H1 (cell line): ENCODE data around the gene SPDEF. TPM values are rescaled to one million over a fixed set of nuclear protein-coding genes. Genes with fewer than 3 reads are reported as not detected.

Source experiments
- CTCF ChIA-PET: fragments of 300-600 bp; sonication (Branson Sonifier 250); formaldehyde crosslinking; loops from one replicate; lab custom pipeline; 2021; ENCODE audit not compliant: partially characterized antibody; lab: Charles Lee
- POLR2A ChIA-PET: fragments of 300-600 bp; sonication (Branson Sonifier 250); formaldehyde crosslinking; loops from one replicate; lab custom pipeline; 2021; ENCODE audit warnings: inconsistent platforms; ENCODE audit not compliant: partially characterized antibody; lab: Charles Lee
- DNase-seq, 2 experiments: peaks; one replicate each; pipeline versions ENCODE4 v3.0.0 to v3.0.0-alpha.2; 2010 to 2022; ENCODE audit warnings: low spot score in 2 of 2, low read depth in 1 of 2, mixed read lengths in 1 of 2
- FAIRE-seq: peaks from 2 replicates; lab custom pipeline; 2011; peaks lifted over from hg19 to GRCh38; lab: Jason Lieb, UNC
- H2AFZ ChIP-seq: 2 replicates; pipeline ENCODE4 v1.8.1; 2012; ENCODE audit warnings: low read length, inconsistent platforms
- H2AK5ac ChIP-seq: 2 replicates; pipeline ENCODE4 v1.6.1; 2013; ENCODE audit warnings: low read depth, low read length
- H2BK120ac ChIP-seq: replicated peaks from 2 replicates; pipeline ENCODE3; 2013; ENCODE audit warnings: low read depth, low read length, inconsistent platforms
- H2BK12ac ChIP-seq: 2 replicates; pipeline ENCODE4 v1.6.1; 2013; ENCODE audit warnings: low read depth, low read length
- H2BK15ac ChIP-seq: 2 replicates; pipeline ENCODE4 v1.6.1; 2013; ENCODE audit warnings: low read length
- H2BK20ac ChIP-seq: 2 replicates; pipeline ENCODE4 v1.6.1; 2013; ENCODE audit warnings: low read length
- H2BK5ac ChIP-seq: 2 replicates; pipeline ENCODE4 v1.6.1; 2013; ENCODE audit warnings: low read depth, low read length
- H3K14ac ChIP-seq: 2 replicates; pipeline ENCODE4 v1.6.1; 2013; ENCODE audit warnings: inconsistent platforms; ENCODE audit not compliant: insufficient read length
- H3K18ac ChIP-seq: 2 replicates; pipeline ENCODE4 v1.6.1; 2013; ENCODE audit warnings: low read length; ENCODE audit errors: extremely low read depth
- H3K23ac ChIP-seq: 2 replicates; pipeline ENCODE4 v1.6.1; 2013; ENCODE audit warnings: inconsistent platforms; ENCODE audit not compliant: insufficient read length
- H3K23me2 ChIP-seq: 2 replicates; pipeline ENCODE4 v1.6.1; 2013; ENCODE audit warnings: low read depth, low read length
- H3K27ac ChIP-seq: 2 replicates; pipeline ENCODE4 v1.6.1; 2011; ENCODE audit warnings: low read depth, low read length, inconsistent platforms
- H3K27me3 ChIP-seq, 4 experiments: replicated peaks in 1 of 4; 1 replicate in 1 of 4; 2 replicates in 3 of 4; pipeline versions ENCODE4 v1.6.1 to v1.8.1; 2011 to 2013; ENCODE audit warnings: low read length in 3 of 4, mild to moderate bottlenecking in 3 of 4, inconsistent platforms in 2 of 4, mixed read lengths in 2 of 4, moderate library complexity in 1 of 4; ENCODE audit not compliant: control insufficient read depth in 3 of 4, insufficient read depth in 3 of 4; ENCODE audit errors: extremely low read depth in 1 of 4
- H3K36me3 ChIP-seq, 4 experiments: 2 replicates each; pipeline versions ENCODE4 v1.6.1 to v1.8.1; 2011 to 2013; ENCODE audit warnings: mild to moderate bottlenecking in 4 of 4, low read length in 3 of 4, moderate library complexity in 2 of 4, control low read depth in 1 of 4, inconsistent platforms in 1 of 4; ENCODE audit not compliant: insufficient read depth in 4 of 4, control insufficient read depth in 2 of 4
- H3K4ac ChIP-seq: replicated peaks from 2 replicates; pipeline ENCODE3; 2013; ENCODE audit warnings: low read length, low read depth, mixed read lengths, inconsistent platforms; ENCODE audit not compliant: insufficient read length
- H3K4me1 ChIP-seq, 4 experiments: replicated peaks in 1 of 4; 1 replicate in 1 of 4; 2 replicates in 3 of 4; pipeline versions ENCODE4 v1.6.1 to v1.8.1; 2011 to 2013; ENCODE audit warnings: low read length in 3 of 4, inconsistent platforms in 2 of 4, mixed read lengths in 1 of 4; ENCODE audit not compliant: insufficient read depth in 4 of 4, control insufficient read depth in 3 of 4
- H3K4me2 ChIP-seq, 2 experiments: 2 replicates each; pipeline versions ENCODE4 v1.6.1 to v1.8.1; 2011 to 2013; ENCODE audit warnings: low read depth in 2 of 2, low read length in 2 of 2, control low read depth in 1 of 2, inconsistent platforms in 1 of 2, mild to moderate bottlenecking in 1 of 2; ENCODE audit not compliant: insufficient read depth in 1 of 2
- H3K4me3 ChIP-seq, 4 experiments: fragments of 200-600, 300-600 bp in 1 of 4; sonication (generic), shearing (Covaris generic), sonication (Bioruptor Twin) in 1 of 4; 2 replicates each; pipeline versions ENCODE4 v1.5.1 to v1.8.1; 2011 to 2016; ENCODE audit warnings: low read length in 4 of 4, low read depth in 3 of 4, control low read depth in 2 of 4, inconsistent platforms in 2 of 4, mild to moderate bottlenecking in 2 of 4, mixed read lengths in 1 of 4, moderate library complexity in 1 of 4; ENCODE audit not compliant: insufficient read depth in 2 of 4; ENCODE audit errors: extremely low read depth in 1 of 4
- H3K56ac ChIP-seq: replicated peaks from 2 replicates; pipeline ENCODE3; 2013; ENCODE audit warnings: low read depth, mild to moderate bottlenecking, mixed read lengths, low read length, inconsistent platforms; ENCODE audit not compliant: insufficient read length
- H3K79me1 ChIP-seq: 2 replicates; pipeline ENCODE4 v1.6.1; 2013; ENCODE audit warnings: low read depth, low read length, control low read depth
- H3K79me2 ChIP-seq, 2 experiments: 2 replicates each; pipeline versions ENCODE4 v1.6.1 to v1.8.1; 2012 to 2013; ENCODE audit warnings: low read length in 2 of 2, mild to moderate bottlenecking in 2 of 2, inconsistent platforms in 1 of 2; ENCODE audit not compliant: insufficient read depth in 2 of 2, control insufficient read depth in 1 of 2
- H3K9ac ChIP-seq, 4 experiments: replicated peaks in 1 of 4; 1 replicate in 1 of 4; 2 replicates in 3 of 4; pipeline versions ENCODE4 v1.6.1 to v1.8.1; 2011 to 2013; ENCODE audit warnings: low read depth in 3 of 4, low read length in 3 of 4, control low read depth in 2 of 4, mild to moderate bottlenecking in 2 of 4, moderate library complexity in 2 of 4, inconsistent platforms in 1 of 4; ENCODE audit errors: extremely low read depth in 1 of 4
- H3K9me3 ChIP-seq, 2 experiments: 2 replicates each; pipeline versions ENCODE4 v1.6.1 to v1.8.1; 2012 to 2013; ENCODE audit warnings: mild to moderate bottlenecking in 2 of 2, moderate library complexity in 2 of 2, control low read depth in 1 of 2, inconsistent platforms in 1 of 2, low read depth in 1 of 2, low read length in 1 of 2, mixed read lengths in 1 of 2; ENCODE audit not compliant: insufficient read depth in 2 of 2
- H4K20me1 ChIP-seq, 2 experiments: replicated peaks in 1 of 2; 2 replicates each; pipeline versions ENCODE3 to v1.8.1; 2011 to 2013; ENCODE audit warnings: inconsistent platforms in 2 of 2, low read length in 2 of 2, mild to moderate bottlenecking in 1 of 2; ENCODE audit not compliant: insufficient read depth in 2 of 2, control insufficient read depth in 1 of 2
- H4K5ac ChIP-seq: 2 replicates; pipeline ENCODE4 v1.6.1; 2013; ENCODE audit warnings: low read length, low read depth, mixed read lengths, inconsistent platforms; ENCODE audit not compliant: insufficient read length
- H4K8ac ChIP-seq: 2 replicates; pipeline ENCODE4 v1.8.0; 2013; ENCODE audit warnings: mild to moderate bottlenecking, moderate library complexity, low read length, inconsistent platforms; ENCODE audit not compliant: insufficient read depth; ENCODE audit errors: extremely low read depth
- H4K91ac ChIP-seq: replicated peaks from 2 replicates; pipeline ENCODE3; 2013; ENCODE audit warnings: low read length, mixed read lengths, inconsistent platforms; ENCODE audit not compliant: insufficient read length
- BRCA1 ChIP-seq: IDR thresholded peaks from 2 replicates; pipeline ENCODE4 v1.6.1; 2012; ENCODE audit warnings: low read depth, low read length, improper control_type of control experiment
- CBX8 ChIP-seq: fragments of 300-800, 300-1000 bp; sonication (generic); IDR thresholded peaks from 2 replicates; pipeline ENCODE4 v1.7.1; 2016; ENCODE audit warnings: low read depth, low read length, borderline replicate concordance
- EP300 ChIP-seq, 2 experiments: IDR thresholded peaks; 1 replicate in 1 of 2; 2 replicates in 1 of 2; pipeline ENCODE4 v1.6.1; 2011 to 2012; ENCODE audit warnings: low read depth in 2 of 2, low read length in 2 of 2, mild to moderate bottlenecking in 2 of 2, borderline replicate concordance in 1 of 2, inconsistent platforms in 1 of 2, moderate library complexity in 1 of 2
- EZH2 ChIP-seq: fragments of 200-600 bp; sonication (generic); IDR thresholded peaks from 2 replicates; pipeline ENCODE4 v1.7.1; 2012; ENCODE audit warnings: low read depth, mild to moderate bottlenecking, moderate library complexity, low read length, inconsistent platforms; ENCODE audit not compliant: severe bottlenecking
- FOSL1 ChIP-seq: IDR thresholded peaks from 2 replicates; pipeline ENCODE4 v1.6.1; 2011; ENCODE audit warnings: mild to moderate bottlenecking, low read depth, low read length, moderate library complexity; ENCODE audit not compliant: insufficient read depth
- JUN ChIP-seq: IDR thresholded peaks from 2 replicates; pipeline ENCODE4 v1.6.1; 2011; ENCODE audit warnings: low read depth, mild to moderate bottlenecking, improper control_type of control experiment, low read length
- RFX5 ChIP-seq: IDR thresholded peaks from 2 replicates; pipeline ENCODE4 v1.6.1; 2011; ENCODE audit warnings: low read depth, low read length, improper control_type of control experiment, borderline replicate concordance
- RXRA ChIP-seq: IDR thresholded peaks from 2 replicates; pipeline ENCODE4 v1.6.1; 2011; ENCODE audit warnings: low read depth, mild to moderate bottlenecking, low read length, moderate library complexity; ENCODE audit not compliant: insufficient read depth
- SRF ChIP-seq: IDR thresholded peaks from 2 replicates; pipeline ENCODE4 v1.6.1; 2011; ENCODE audit warnings: mild to moderate bottlenecking, low read depth, low read length, moderate library complexity
- TBP ChIP-seq: IDR thresholded peaks from 2 replicates; pipeline ENCODE4 v1.6.1; 2011; ENCODE audit warnings: low read depth, low read length, improper control_type of control experiment
- WGBS, 2 experiments: shearing (Covaris generic) in 1 of 2; methylation state at CpG; one replicate each; pipeline versions ENCODE4 v1.1.6 to v1.1.7; 2013 to 2015; ENCODE audit warnings: low lambda C conversion rate in 2 of 2, mixed read lengths in 2 of 2, inconsistent platforms in 1 of 2, low coverage in 1 of 2, missing lambda C conversion rate in 1 of 2; ENCODE audit not compliant: insufficient replicate concordance in 2 of 2, insufficient coverage in 1 of 2, insufficient read length in 1 of 2; ENCODE audit errors: extremely low coverage in 1 of 2, missing lambda C conversion rate in 1 of 2; 5-methylcytosine and 5-hydroxymethylcytosine counted together
- polyA plus RNA-seq, 7 experiments: library from polyadenylated mRNA; depleted of rRNA in 3 of 7; stranded (reverse) in 5 of 7; unstranded in 2 of 7; fragments of >200 nt in 5 of 7; fragments of 200-250 nt in 2 of 7; gene quantifications; 1 replicate in 5 of 7; 2 replicates in 1 of 7; 4 replicates in 1 of 7; pipeline versions ENCODE4 v1.2.1 to v1.2.3, GENCODE V29; 2011 to 2013; ENCODE audit warnings: missing spikeins in 2 of 7, mixed read lengths in 2 of 7
- total RNA-seq: library from RNA; stranded (reverse); fragmentation: NEBNext Ultra II Directional; extraction: Animal tissue kit (Norgen Biotek cat#: 25700); gene quantifications from 2 replicates; pipeline ENCODE4 v1.2.1, GENCODE V29; 2021

Gene SPDEF
- total and polyA plus RNA-seq, 2 of the 8 experiments (the other 6 are each of a cell fraction or from before 2014, with no cell fraction given): 0.15 to 0.30 TPM

- Histone ChIP-seq H3K4me2 (no peak overlapping the region), H3K27me3 (no peaks in the 10 kb centered on the region), H3K23me2 (no peaks in the 10 kb centered on the region; the same call in 1 of the 2 replicates), H3K56ac (no peak overlapping the region), H4K8ac (no peak overlapping the region), H3K4me3 (no peak overlapping the region), H3K9ac (no peak overlapping the region), H3K27ac (no peak overlapping the region), H4K91ac (no peak overlapping the region), H3K79me1 (no peaks in the 10 kb centered on the region), H3K4me1 (peaks cover 3 to 20% (median 9%) of the 10 kb centered on the region in 4 experiments), H3K9me3 (no peaks in the 10 kb centered on the region), H4K5ac (no peak overlapping the region), H3K36me3 (no peaks in the 10 kb centered on the region), H3K79me2 (no peaks in the 10 kb centered on the region), H3K18ac (no peak overlapping the region), H2AFZ (no peak overlapping the region), H2BK20ac (no peak overlapping the region), H3K4ac (no peak overlapping the region), H2BK12ac (no peak overlapping the region), H3K14ac (no peak overlapping the region), H2BK120ac (no peak overlapping the region), H4K20me1 (no peaks in the 10 kb centered on the region), H2BK15ac (no peak overlapping the region), H3K23ac (no peak overlapping the region), H2AK5ac (no peak overlapping the region), H2BK5ac (no peak overlapping the region)
- POLR2A ChIA-PET: interaction anchor here (2.2 kb wide), 1 partner anchor 8 kb away, joined by 9 read pairs; no protein-coding TSS in a partner anchor
- CTCF ChIA-PET: interaction anchor here (0.6 to 2.4 kb wide), 7 partner anchors 9 to 328 kb away, joined by 3 to 17 read pairs (median 4); no protein-coding TSS in a partner anchor
- DNase-seq: no peak
- FAIRE-seq: no peak
- 83% methylated on average over 8 of the region's 8 CpGs; no CpG with 5 or more reads in 1 of the 2 experiments for WGBS, 2 experiments
- TF ChIP-seq FOSL1 (no peak), EP300 (IDR thresholded peaks at IDR 0.05; ENCODE audit: borderline replicate concordance in 1 of 2, low read depth in 2 of 2, low read length in 2 of 2) (no peak), TBP (no peak), EZH2 (no peak), SRF (no peak), RFX5 (no peak), BRCA1 (no peak), JUN (no peak), RXRA (no peak), CBX8 (no peak)
These were observed 32.5 kb downstream of the SPDEF start for GRCh38 chr6:34523441-34524206.
